GM23248 (cell line): Measurements from ENCODE around the gene MICB.

Source experiments
- EZH2 ChIP-seq: fragments of 200-600 bp; sonication (generic); IDR thresholded peaks from 2 replicates; pipeline ENCODE4 v1.6.1; 2018; ENCODE audit warnings: antibody characterized with exemption, mild to moderate bottlenecking; ENCODE audit not compliant: insufficient read depth, poor library complexity, severe bottlenecking
- EZH2phosphoT487 ChIP-seq: fragments of 200-600 bp; sonication (generic); IDR thresholded peaks from 2 replicates; pipeline ENCODE4 v1.6.1; 2018; ENCODE audit warnings: antibody characterized with exemption, moderate library complexity, mild to moderate bottlenecking, low read depth; ENCODE audit not compliant: insufficient read depth

GRCh38 chr6:31498748-31499147, 803 bp downstream of the MICB start:
- no peak for TF ChIP-seq EZH2phosphoT487
- TF ChIP-seq EZH2: no peak
